ENCODE measurements around the gene ZNF202.

GRCh38 chr11:123771664-123772063, 30.2 kb upstream of the ZNF202 start:
- no peak for TF ChIP-seq CTCF (conservative IDR thresholded peaks at IDR 0.05; ENCODE audit: low read length)
- no peak for TF ChIP-seq EZH2phosphoT487 (IDR thresholded peaks at IDR 0.05; ENCODE audit: borderline replicate concordance)
